ENCODE measurements around the gene ABCA4.

GRCh38 chr1:94024104-94024792 is 96.7 kb downstream of the ABCA4 start:
- TF ChIP-seq, protein P1, sequence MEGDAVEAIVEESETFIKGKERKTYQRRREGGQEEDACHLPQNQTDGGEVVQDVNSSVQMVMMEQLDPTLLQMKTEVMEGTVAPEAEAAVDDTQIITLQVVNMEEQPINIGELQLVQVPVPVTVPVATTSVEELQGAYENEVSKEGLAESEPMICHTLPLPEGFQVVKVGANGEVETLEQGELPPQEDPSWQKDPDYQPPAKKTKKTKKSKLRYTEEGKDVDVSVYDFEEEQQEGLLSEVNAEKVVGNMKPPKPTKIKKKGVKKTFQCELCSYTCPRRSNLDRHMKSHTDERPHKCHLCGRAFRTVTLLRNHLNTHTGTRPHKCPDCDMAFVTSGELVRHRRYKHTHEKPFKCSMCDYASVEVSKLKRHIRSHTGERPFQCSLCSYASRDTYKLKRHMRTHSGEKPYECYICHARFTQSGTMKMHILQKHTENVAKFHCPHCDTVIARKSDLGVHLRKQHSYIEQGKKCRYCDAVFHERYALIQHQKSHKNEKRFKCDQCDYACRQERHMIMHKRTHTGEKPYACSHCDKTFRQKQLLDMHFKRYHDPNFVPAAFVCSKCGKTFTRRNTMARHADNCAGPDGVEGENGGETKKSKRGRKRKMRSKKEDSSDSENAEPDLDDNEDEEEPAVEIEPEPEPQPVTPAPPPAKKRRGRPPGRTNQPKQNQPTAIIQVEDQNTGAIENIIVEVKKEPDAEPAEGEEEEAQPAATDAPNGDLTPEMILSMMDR (IDR thresholded peaks at IDR 0.05): no peak
- no peak for TF ChIP-seq POLR2A (IDR thresholded peaks at IDR 0.05)
